Stomach (tissue), 9 donors: ENCODE data around the gene FST. TPM values are rescaled to one million over a fixed set of nuclear protein-coding genes. Genes with fewer than 3 reads are reported as not detected.

Experiments
- DNase-seq, 2 donors: peaks; one replicate each; pipeline versions ENCODE4 v3.0.0 to v3.0.0-alpha.2; 2013 to 2019
- H3K27ac ChIP-seq, 5 donors: fragments of 200-600 bp in 4 of 5; sonication (generic) in 4 of 5; one replicate each; pipeline ENCODE4 v1.5.1; 2013 to 2019; ENCODE audit warnings: mild to moderate bottlenecking in 1 of 5, moderate library complexity in 1 of 5
- H3K27me3 ChIP-seq, 3 donors: fragments of 200-600 bp; sonication (generic); one replicate each; pipeline ENCODE4 v1.5.1; 2017 to 2019; ENCODE audit warnings: mixed run types in 1 of 3
- H3K36me3 ChIP-seq, 4 donors: fragments of 200-600 bp; sonication (generic); 1 replicate in 3 of 4; 2 replicates in 1 of 4; pipeline ENCODE4 v1.5.1; 2016 to 2019
- H3K4me1 ChIP-seq, 4 donors: fragments of 200-600 bp; sonication (generic); one replicate each; pipeline ENCODE4 v1.5.1; 2016 to 2019
- H3K4me3 ChIP-seq, 4 donors: fragments of 200-600 bp; sonication (generic) in 3 of 4; one replicate each; pipeline ENCODE4 v1.5.1; 2016 to 2019; ENCODE audit warnings: mild to moderate bottlenecking in 1 of 4
- H3K9me3 ChIP-seq, 4 donors: fragments of 200-600 bp; sonication (generic); one replicate each; pipeline ENCODE4 v1.5.1; 2016 to 2019
- CTCF ChIP-seq, 7 experiments: fragments of 450-650 bp in 4 of 7; fragments of 200-600 bp in 3 of 7; sonication (generic) in 3 of 7; IDR thresholded peaks; one replicate each; pipeline ENCODE4 v1.5.1; 2016 to 2019; ENCODE audit warnings: antibody characterized with exemption in 7 of 7, control low read depth in 2 of 7, mild to moderate bottlenecking in 1 of 7
- EP300 ChIP-seq: sonication (generic); formaldehyde crosslinking; IDR thresholded peaks from one replicate; pipeline ENCODE4 v1.6.1; 2017; ENCODE audit warnings: antibody characterized with exemption
- POLR2A ChIP-seq, 4 donors: fragments of 450-650 bp; IDR thresholded peaks; one replicate each; pipeline ENCODE4 v1.6.1; 2016; ENCODE audit warnings: antibody characterized with exemption in 4 of 4, control low read depth in 2 of 4, mild to moderate bottlenecking in 1 of 4, moderate library complexity in 1 of 4
- POLR2AphosphoS5 ChIP-seq, 3 donors: sonication (generic); formaldehyde crosslinking; IDR thresholded peaks; one replicate each; pipeline ENCODE4 v1.6.1; 2016; ENCODE audit warnings: antibody characterized with exemption in 3 of 3
- WGBS, 5 donors: extraction: QIAGEN DNeasy Blood & Tissue Kit in 3 of 5; methylation state at CpG; one replicate each; pipeline versions ENCODE4 v1.1.5 to v1.1.7; 2013 to 2018; 5-methylcytosine and 5-hydroxymethylcytosine counted together
- intact Hi-C: fragments of 100-400 bp; cut with DNase I; formaldehyde crosslinking; loops from one replicate; pipeline ENCODE4 v1.15.1; 2023; ENCODE audit warnings: low total_unique reads
- polyA plus RNA-seq, 3 donors: library from polyadenylated mRNA; stranded (reverse); fragments of 200-250 nt; gene quantifications; one replicate each; pipeline ENCODE4 v1.2.3, GENCODE V29; 2013
- total RNA-seq, 5 donors: library from RNA; depleted of rRNA; stranded (reverse); fragments of >200 nt; gene quantifications; one replicate each; pipeline versions ENCODE4 v1.1.0 to v1.2.3, GENCODE V29; 2014 to 2016
- donor health status: healthy with polysubstance abuse.
- donor health status: Bipolar disorder and iron deficiency.
- donor health status: healthy.

The FST gene
- total and polyA plus RNA-seq, 8 donors, result 1.8 to 16.8 (median 8.4) TPM

- H3K4me3 ChIP-seq, result no peak overlapping the region
- WGBS, 5 donors, result 68 to 81% (median 77%) methylated on average over 1 of the region's 1 CpG
- no peaks in the 10 kb centered on the region for H3K4me1 ChIP-seq
- no peaks in the 10 kb centered on the region for H3K36me3 ChIP-seq
- H3K27me3 ChIP-seq, result no peaks in the 10 kb centered on the region
- intact Hi-C loops, result no loop called here
- no peak overlapping the region for H3K27ac ChIP-seq
- H3K9me3 ChIP-seq, result no peaks in the 10 kb centered on the region
- no peak for DNase-seq
- TF ChIP-seq POLR2A (IDR thresholded peaks at IDR 0.05), result no peak
- TF ChIP-seq EP300, result no peak
- no peak for TF ChIP-seq CTCF (IDR thresholded peaks at IDR 0.05)
- TF ChIP-seq POLR2AphosphoS5 (IDR thresholded peaks at IDR 0.05), result no peak
Observed at GRCh38 chr5:53445569-53445968, 34.9 kb upstream of the FST start.

GRCh38 chr5:53446908-53447307 lies 33.5 kb upstream of the FST start:
- H3K4me1 ChIP-seq, result no peaks in the 10 kb centered on the region
- H3K9me3 ChIP-seq, result no peaks in the 10 kb centered on the region
- DNase-seq, result no peak
- 92 to 98% (median 95%) methylated on average over 2 of the region's 2 CpGs for WGBS, 5 donors
- no peak overlapping the region for H3K4me3 ChIP-seq
- H3K36me3 ChIP-seq, result no peaks in the 10 kb centered on the region
- TF ChIP-seq CTCF (IDR thresholded peaks at IDR 0.05) (no peak), POLR2A (IDR thresholded peaks at IDR 0.05) (no peak), POLR2AphosphoS5 (IDR thresholded peaks at IDR 0.05) (no peak), EP300 (no peak)
- H3K27ac ChIP-seq, result no peak overlapping the region
- intact Hi-C loops, result no loop called here
- no peaks in the 10 kb centered on the region for H3K27me3 ChIP-seq

GRCh38 chr5:53448851-53449250 lies 31.6 kb upstream of the FST start:
- Histone ChIP-seq H3K4me1 (no peaks in the 10 kb centered on the region), H3K4me3 (no peak overlapping the region), H3K27me3 (no peaks in the 10 kb centered on the region), H3K36me3 (no peaks in the 10 kb centered on the region), H3K9me3 (no peaks in the 10 kb centered on the region), H3K27ac (no peak overlapping the region)
- WGBS, 5 donors, result 88 to 96% (median 92%) methylated on average over 1 of the region's 1 CpG
- DNase-seq, result no peak
- TF ChIP-seq POLR2AphosphoS5 (IDR thresholded peaks at IDR 0.05), result no peak
- no peak for TF ChIP-seq POLR2A (IDR thresholded peaks at IDR 0.05)
- no peak for TF ChIP-seq CTCF (IDR thresholded peaks at IDR 0.05)
- TF ChIP-seq EP300, result no peak
- intact Hi-C loops, result no loop called here

GRCh38 chr5:53453898-53454718 lies 26.3 kb upstream of the FST start:
- TF ChIP-seq CTCF (IDR thresholded peaks at IDR 0.05) (no peak), POLR2A (IDR thresholded peaks at IDR 0.05) (no peak), EP300 (no peak), POLR2AphosphoS5 (IDR thresholded peaks at IDR 0.05) (no peak)
- intact Hi-C loops, result no loop called here
- WGBS, 5 donors, result 22 to 43% (median 27%) methylated on average over 1 of the region's 1 CpG
- H3K9me3 ChIP-seq, result no peaks in the 10 kb centered on the region
- no peak overlapping the region for H3K27ac ChIP-seq
- no peak overlapping the region for H3K4me3 ChIP-seq
- no peak for DNase-seq
- H3K4me1 ChIP-seq, result no peaks in the 10 kb centered on the region
- no peaks in the 10 kb centered on the region for H3K27me3 ChIP-seq
- H3K36me3 ChIP-seq, result no peaks in the 10 kb centered on the region
